Endothelial cell of umbilical vein (primary cell): ENCODE measurements around the gene CHI3L2.

Source experiments
- EZH2 ChIP-seq: IDR thresholded peaks from 2 replicates; pipeline ENCODE4 v1.6.1; 2012; ENCODE audit warnings: borderline replicate concordance, low read depth, mild to moderate bottlenecking, moderate library complexity, low read length, inconsistent platforms; ENCODE audit not compliant: severe bottlenecking
- GATA2 ChIP-seq: IDR thresholded peaks from 2 replicates; pipeline ENCODE4 v1.7.0; 2011; ENCODE audit warnings: low read depth, mild to moderate bottlenecking, moderate library complexity, mixed read lengths, low read length; ENCODE audit not compliant: insufficient read length, insufficient read depth
- TF ChIP-seq, protein P1 (sequence below), 2 donors: IDR thresholded peaks; 1 replicate in 1 of 2; 2 replicates in 1 of 2; pipeline ENCODE4 v1.5.1; 2011; ENCODE audit warnings: low read length in 2 of 2, mild to moderate bottlenecking in 2 of 2, moderate library complexity in 2 of 2, control low read depth in 1 of 2, inconsistent platforms in 1 of 2, low read depth in 1 of 2; ENCODE audit not compliant: insufficient read depth in 1 of 2; ENCODE audit errors: extremely low read depth in 1 of 2
- TF ChIP-seq, protein P2 (sequence below): IDR thresholded peaks from 2 replicates; pipeline ENCODE4 v1.6.1; 2011; ENCODE audit not compliant: insufficient read depth, insufficient read length

- TF ChIP-seq EZH2, result no peak
- TF ChIP-seq GATA2, result no peak
- TF ChIP-seq, protein P1, sequence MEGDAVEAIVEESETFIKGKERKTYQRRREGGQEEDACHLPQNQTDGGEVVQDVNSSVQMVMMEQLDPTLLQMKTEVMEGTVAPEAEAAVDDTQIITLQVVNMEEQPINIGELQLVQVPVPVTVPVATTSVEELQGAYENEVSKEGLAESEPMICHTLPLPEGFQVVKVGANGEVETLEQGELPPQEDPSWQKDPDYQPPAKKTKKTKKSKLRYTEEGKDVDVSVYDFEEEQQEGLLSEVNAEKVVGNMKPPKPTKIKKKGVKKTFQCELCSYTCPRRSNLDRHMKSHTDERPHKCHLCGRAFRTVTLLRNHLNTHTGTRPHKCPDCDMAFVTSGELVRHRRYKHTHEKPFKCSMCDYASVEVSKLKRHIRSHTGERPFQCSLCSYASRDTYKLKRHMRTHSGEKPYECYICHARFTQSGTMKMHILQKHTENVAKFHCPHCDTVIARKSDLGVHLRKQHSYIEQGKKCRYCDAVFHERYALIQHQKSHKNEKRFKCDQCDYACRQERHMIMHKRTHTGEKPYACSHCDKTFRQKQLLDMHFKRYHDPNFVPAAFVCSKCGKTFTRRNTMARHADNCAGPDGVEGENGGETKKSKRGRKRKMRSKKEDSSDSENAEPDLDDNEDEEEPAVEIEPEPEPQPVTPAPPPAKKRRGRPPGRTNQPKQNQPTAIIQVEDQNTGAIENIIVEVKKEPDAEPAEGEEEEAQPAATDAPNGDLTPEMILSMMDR (IDR thresholded peaks at IDR 0.05; ENCODE audit: extremely low read depth in 1 of 2, insufficient read depth in 1 of 2, low read depth in 1 of 2, low read length in 2 of 2), result no peak
- TF ChIP-seq, protein P2, sequence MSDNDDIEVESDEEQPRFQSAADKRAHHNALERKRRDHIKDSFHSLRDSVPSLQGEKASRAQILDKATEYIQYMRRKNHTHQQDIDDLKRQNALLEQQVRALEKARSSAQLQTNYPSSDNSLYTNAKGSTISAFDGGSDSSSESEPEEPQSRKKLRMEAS, result no peak
These were observed 23.8 kb upstream of the CHI3L2 start for GRCh38 chr1:111203681-111204200.
